ENCODE data around the gene ARID1B.

Gene ARID1B

GRCh38 chr6:157239671-157240058 lies 462.5 kb downstream of the ARID1B start:
- Mint-ChIP-seq H3K36me3 (peaks cover 2% of the 10 kb centered on the region), H3K4me1 (ENCODE audit: low read depth) (peaks cover 13% of the 10 kb centered on the region), H3K27ac (no peak overlapping the region), H3K9me3 (ENCODE audit: low read depth) (peaks cover 9% of the 10 kb centered on the region), H3K4me3 (no peak overlapping the region), H3K27me3 (peaks cover 14% of the 10 kb centered on the region)

- H3K36me3 Mint-ChIP-seq: peaks cover 2% of the 10 kb centered on the region
- no peak overlapping the region for H3K27ac Mint-ChIP-seq
These were observed 463.1 kb downstream of the ARID1B start for GRCh38 chr6:157240059-157240959.

DNA sequence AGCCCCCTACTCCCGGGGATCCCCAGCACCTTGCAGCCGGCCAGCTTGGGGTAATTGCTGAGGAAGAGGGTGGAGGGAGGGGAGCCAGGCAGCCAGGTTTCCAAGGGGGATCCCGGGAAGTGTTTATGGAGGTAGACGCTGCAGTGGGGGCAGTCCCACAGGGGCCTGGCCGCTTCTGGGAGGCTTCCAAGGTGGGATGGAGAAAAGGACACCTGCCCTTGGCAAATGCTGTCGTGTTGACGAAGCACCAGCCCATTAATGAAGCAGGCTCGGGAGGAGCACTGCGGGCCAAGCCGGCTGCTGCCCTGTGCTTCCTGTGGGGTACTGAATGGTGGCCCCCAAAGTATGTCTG lies 463.8 kb downstream of the ARID1B start:
- Mint-ChIP-seq H3K4me1 (ENCODE audit: low read depth) (peaks cover 2% of the 10 kb centered on the region), H3K27me3 (peaks cover 8% of the 10 kb centered on the region), H3K36me3 (peaks cover 2% of the 10 kb centered on the region), H3K4me3 (no peak overlapping the region), H3K9me3 (ENCODE audit: low read depth) (peaks cover 9% of the 10 kb centered on the region), H3K27ac (no peak overlapping the region)

More at GRCh38 chr6:157240059-157240959, 463.1 kb downstream of the ARID1B start:
- Mint-ChIP-seq H3K4me3 (no peak overlapping the region), H3K27me3 (peaks cover 11% of the 10 kb centered on the region), H3K4me1 (ENCODE audit: low read depth) (peaks cover 7% of the 10 kb centered on the region), H3K9me3 (ENCODE audit: low read depth) (peaks cover 9% of the 10 kb centered on the region)

- H3K27ac Mint-ChIP-seq: no peak overlapping the region
- no peaks in the 10 kb centered on the region for H3K4me1 Mint-ChIP-seq (ENCODE audit: low read depth)
- no peak overlapping the region for H3K4me3 Mint-ChIP-seq
- peaks cover 2% of the 10 kb centered on the region for H3K27me3 Mint-ChIP-seq
- H3K36me3 Mint-ChIP-seq: peaks cover 2% of the 10 kb centered on the region
- H3K9me3 Mint-ChIP-seq (ENCODE audit: low read depth): peaks cover 9% of the 10 kb centered on the region
These were observed 465.6 kb downstream of the ARID1B start for GRCh38 chr6:157242791-157243190.

DNA sequence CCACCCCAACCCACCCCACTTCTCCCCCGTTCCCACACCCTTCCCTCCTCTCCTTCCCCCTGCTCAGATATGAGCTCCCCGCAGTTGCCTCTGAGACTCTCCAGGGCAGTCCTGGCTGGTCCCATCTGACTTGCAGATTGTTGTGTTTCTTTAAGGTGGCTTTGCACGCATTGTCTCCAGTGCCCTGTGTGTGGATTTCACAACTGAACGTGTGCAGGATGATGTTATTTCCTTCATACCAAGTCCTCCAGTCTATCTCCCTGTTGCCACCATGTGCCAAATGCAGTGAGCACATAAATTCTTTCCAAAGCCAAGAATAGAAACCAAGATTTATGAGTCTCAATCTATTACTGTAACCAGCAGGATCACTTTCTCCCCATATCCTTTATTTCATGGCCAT lies 467.0 kb downstream of the ARID1B start:
- Mint-ChIP-seq H3K4me1 (ENCODE audit: low read depth) (no peaks in the 10 kb centered on the region), H3K9me3 (ENCODE audit: low read depth) (peaks cover 10% of the 10 kb centered on the region), H3K27ac (no peak overlapping the region), H3K36me3 (peaks cover 2% of the 10 kb centered on the region), H3K4me3 (no peak overlapping the region), H3K27me3 (peaks cover 2% of the 10 kb centered on the region)

DNA sequence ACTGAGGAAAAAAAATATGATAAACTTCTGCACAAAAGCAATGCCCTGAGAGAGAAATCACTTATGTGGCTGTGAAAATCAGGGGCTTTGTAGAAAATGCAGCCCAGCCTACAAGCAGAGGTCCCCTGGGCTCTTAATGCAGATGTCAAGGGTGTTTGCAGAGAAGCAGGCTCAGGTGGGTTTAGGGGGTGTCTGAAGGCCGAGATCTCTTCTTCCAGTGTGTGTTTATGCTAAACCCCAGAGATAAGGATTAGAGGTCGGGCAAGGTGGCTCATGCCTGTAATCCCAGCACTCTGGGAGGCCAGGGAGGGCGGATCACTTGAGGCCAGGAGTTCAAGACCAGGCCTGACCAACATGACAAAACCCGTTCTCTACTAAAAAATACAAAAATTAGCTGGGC lies 467.6 kb downstream of the ARID1B start:
- no peak overlapping the region for H3K4me3 Mint-ChIP-seq
- peaks cover 2% of the 10 kb centered on the region for H3K27me3 Mint-ChIP-seq
- peaks cover 2% of the 10 kb centered on the region for H3K36me3 Mint-ChIP-seq
- H3K27ac Mint-ChIP-seq: no peak overlapping the region
- no peaks in the 10 kb centered on the region for H3K4me1 Mint-ChIP-seq (ENCODE audit: low read depth)
- peaks cover 10% of the 10 kb centered on the region for H3K9me3 Mint-ChIP-seq (ENCODE audit: low read depth)

GRCh38 chr6:157245436-157245835 lies 468.3 kb downstream of the ARID1B start:
- Mint-ChIP-seq H3K4me1 (ENCODE audit: low read depth) (no peaks in the 10 kb centered on the region), H3K27me3 (peaks cover 6% of the 10 kb centered on the region), H3K27ac (no peak overlapping the region), H3K9me3 (ENCODE audit: low read depth) (peaks cover 10% of the 10 kb centered on the region), H3K36me3 (peaks cover 2% of the 10 kb centered on the region), H3K4me3 (no peak overlapping the region)

DNA sequence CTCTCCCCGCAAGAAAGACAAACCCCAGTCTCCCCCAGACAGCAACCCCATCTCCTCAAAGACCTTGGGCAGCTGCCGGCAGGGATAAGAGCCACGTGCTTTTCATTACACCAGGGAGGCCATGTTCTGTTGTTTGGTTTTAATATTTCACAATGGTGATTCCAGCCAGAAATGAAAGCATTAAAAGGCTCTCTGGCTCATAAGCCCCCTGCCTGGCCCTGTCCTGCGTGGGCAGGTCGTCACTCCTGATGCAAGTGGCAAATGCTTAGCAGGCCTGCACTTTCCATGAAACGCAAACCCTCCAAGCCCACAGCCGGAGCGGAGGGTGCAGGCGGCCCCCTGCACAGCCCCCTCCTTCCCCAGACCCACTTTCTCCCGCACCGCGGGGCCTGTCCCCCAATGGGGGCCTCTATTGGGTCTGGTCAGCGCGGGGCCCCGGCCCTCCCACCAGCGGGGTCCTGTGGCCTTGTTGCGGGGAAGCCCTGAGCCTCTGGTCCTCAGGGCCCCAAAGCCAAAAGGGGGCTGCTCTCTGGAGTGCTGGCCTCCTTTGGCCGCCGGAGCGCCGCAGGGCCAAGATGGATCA lies 469.0 kb downstream of the ARID1B start:
- peaks cover 6% of the 10 kb centered on the region for H3K27me3 Mint-ChIP-seq
- H3K4me3 Mint-ChIP-seq: no peak overlapping the region
- H3K9me3 Mint-ChIP-seq (ENCODE audit: low read depth): peaks cover 10% of the 10 kb centered on the region

GRCh38 chr6:157246771-157247484 lies 469.8 kb downstream of the ARID1B start:
- Mint-ChIP-seq H3K4me1 (ENCODE audit: low read depth) (no peaks in the 10 kb centered on the region), H3K9me3 (ENCODE audit: low read depth) (peaks cover 10% of the 10 kb centered on the region), H3K36me3 (peaks cover 2% of the 10 kb centered on the region), H3K27ac (no peak overlapping the region), H3K4me3 (no peak overlapping the region), H3K27me3 (peaks cover 8% of the 10 kb centered on the region)

More for the DNA sequence above, 469.0 kb downstream of the ARID1B start:
- no peak overlapping the region for H3K27ac Mint-ChIP-seq
- peaks cover 2% of the 10 kb centered on the region for H3K36me3 Mint-ChIP-seq
- H3K4me1 Mint-ChIP-seq (ENCODE audit: low read depth): no peaks in the 10 kb centered on the region

GRCh38 chr6:157248264-157248663 lies 471.1 kb downstream of the ARID1B start:
- H3K36me3 Mint-ChIP-seq: peaks cover 2% of the 10 kb centered on the region
- no peak overlapping the region for H3K27ac Mint-ChIP-seq

DNA sequence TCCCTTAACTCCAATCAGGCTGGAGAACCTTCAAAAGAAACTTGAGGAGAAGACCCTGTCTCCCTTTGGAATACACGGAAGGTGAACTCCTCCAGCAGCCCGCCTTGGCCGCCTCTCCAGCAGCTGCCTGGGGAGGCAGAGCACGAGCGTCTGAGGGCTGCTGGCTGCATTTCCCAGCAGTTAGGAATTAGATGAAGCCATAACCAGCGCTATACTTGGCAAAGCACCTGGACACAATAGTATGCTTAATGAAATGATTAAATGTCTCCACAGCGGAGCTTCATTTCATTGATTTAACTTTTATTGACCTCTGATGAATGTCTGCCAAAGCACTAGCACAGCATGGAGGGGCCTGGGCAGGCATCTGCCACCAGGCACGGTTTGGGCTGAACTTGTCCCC lies 472.6 kb downstream of the ARID1B start:
- peaks cover 9% of the 10 kb centered on the region for H3K27me3 Mint-ChIP-seq
- peaks cover 6% of the 10 kb centered on the region for H3K9me3 Mint-ChIP-seq (ENCODE audit: low read depth)
- H3K36me3 Mint-ChIP-seq: no peaks in the 10 kb centered on the region
- H3K4me1 Mint-ChIP-seq (ENCODE audit: low read depth): peaks cover 2% of the 10 kb centered on the region
- no peak overlapping the region for H3K27ac Mint-ChIP-seq
- no peak overlapping the region for H3K4me3 Mint-ChIP-seq

More at GRCh38 chr6:157248264-157248663, 471.1 kb downstream of the ARID1B start:
- H3K9me3 Mint-ChIP-seq (ENCODE audit: low read depth): peaks cover 10% of the 10 kb centered on the region
- H3K4me3 Mint-ChIP-seq: no peak overlapping the region
- peaks cover 7% of the 10 kb centered on the region for H3K27me3 Mint-ChIP-seq
- H3K4me1 Mint-ChIP-seq (ENCODE audit: low read depth): no peaks in the 10 kb centered on the region

DNA sequence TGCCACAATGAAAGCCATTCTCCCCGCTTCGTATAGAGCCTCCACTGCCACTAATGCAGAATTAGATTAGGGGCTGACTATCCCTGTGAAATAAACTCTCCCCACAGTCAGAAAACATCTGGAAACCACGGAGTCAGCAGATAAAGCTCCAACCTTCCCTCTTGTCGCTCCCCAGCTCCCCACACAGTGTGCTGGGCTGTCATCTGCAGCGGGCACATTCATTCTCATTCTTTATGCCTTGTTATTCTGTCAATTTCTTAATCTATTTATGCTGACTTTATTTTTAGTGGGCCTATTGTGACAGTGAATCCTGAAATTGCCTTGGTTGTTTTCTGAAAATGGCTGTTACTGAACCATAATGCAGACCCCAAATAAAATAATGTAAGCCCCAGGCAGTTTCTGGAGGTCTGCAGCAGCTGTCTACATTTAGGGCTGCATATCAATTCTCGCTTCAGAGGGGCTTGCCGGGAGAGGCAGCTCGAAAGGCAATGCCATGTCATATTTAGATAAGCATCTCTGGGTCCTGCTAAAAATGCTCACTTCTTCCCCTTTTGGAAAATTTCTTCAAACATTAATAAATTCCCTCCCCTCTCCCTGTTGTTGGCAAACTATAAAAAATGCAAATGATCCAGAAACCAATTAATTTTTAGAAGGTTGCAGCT lies 474.5 kb downstream of the ARID1B start:
- H3K27me3 Mint-ChIP-seq: peaks cover 12% of the 10 kb centered on the region
- H3K4me3 Mint-ChIP-seq: no peak overlapping the region
- no peaks in the 10 kb centered on the region for H3K36me3 Mint-ChIP-seq
- H3K4me1 Mint-ChIP-seq (ENCODE audit: low read depth): peaks cover 2% of the 10 kb centered on the region
- H3K27ac Mint-ChIP-seq: no peak overlapping the region
- peaks cover 6% of the 10 kb centered on the region for H3K9me3 Mint-ChIP-seq (ENCODE audit: low read depth)

- H3K9me3 Mint-ChIP-seq (ENCODE audit: low read depth): peaks cover 6% of the 10 kb centered on the region
- H3K4me3 Mint-ChIP-seq: no peak overlapping the region
- H3K36me3 Mint-ChIP-seq: no peaks in the 10 kb centered on the region
- peaks cover 2% of the 10 kb centered on the region for H3K4me1 Mint-ChIP-seq (ENCODE audit: low read depth)
- H3K27ac Mint-ChIP-seq: no peak overlapping the region
- H3K27me3 Mint-ChIP-seq: peaks cover 12% of the 10 kb centered on the region
These were observed 475.8 kb downstream of the ARID1B start for GRCh38 chr6:157253017-157253416.

DNA sequence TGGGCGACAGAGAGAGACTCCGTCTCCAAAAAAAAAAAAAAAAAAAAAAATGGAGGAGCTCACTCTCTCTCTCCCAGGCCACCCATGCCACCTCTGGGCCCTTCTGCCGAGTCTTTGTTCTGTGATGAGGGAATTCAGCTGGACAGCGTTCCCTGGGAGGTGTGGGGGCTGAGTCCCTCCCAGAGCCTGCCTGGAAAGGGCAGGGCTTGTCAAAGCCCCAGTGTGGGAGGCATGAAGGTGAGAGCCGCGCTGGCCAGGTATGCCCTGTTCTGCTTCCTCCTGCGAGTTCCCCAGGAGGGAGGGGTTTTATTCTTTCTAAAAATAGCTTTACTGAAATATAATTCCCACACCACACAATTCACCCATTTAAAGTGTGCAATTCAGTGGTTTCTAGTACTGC lies 476.5 kb downstream of the ARID1B start:
- H3K27ac Mint-ChIP-seq: no peak overlapping the region
- peaks cover under 1% of the 10 kb centered on the region for H3K9me3 Mint-ChIP-seq (ENCODE audit: low read depth)
- H3K36me3 Mint-ChIP-seq: no peaks in the 10 kb centered on the region
- no peak overlapping the region for H3K4me3 Mint-ChIP-seq
- peaks cover 2% of the 10 kb centered on the region for H3K4me1 Mint-ChIP-seq (ENCODE audit: low read depth)
- peaks cover 12% of the 10 kb centered on the region for H3K27me3 Mint-ChIP-seq

GRCh38 chr6:157254538-157254937 lies 477.4 kb downstream of the ARID1B start:
- H3K4me1 Mint-ChIP-seq (ENCODE audit: low read depth): peaks cover 2% of the 10 kb centered on the region
- no peaks in the 10 kb centered on the region for H3K9me3 Mint-ChIP-seq (ENCODE audit: low read depth)
- no peak overlapping the region for H3K27ac Mint-ChIP-seq

More at GRCh38 chr6:157254538-157254937, 477.4 kb downstream of the ARID1B start:
- Mint-ChIP-seq H3K4me3 (no peak overlapping the region), H3K36me3 (no peaks in the 10 kb centered on the region), H3K27me3 (peaks cover 12% of the 10 kb centered on the region)

All from activated naive CD8-positive, alpha-beta T cell (primary cell).